H9 (cell line): ENCODE results near the gene FNDC3B. TPM values are rescaled to one million over a fixed set of nuclear protein-coding genes. Genes with fewer than 3 reads are reported as not detected.

Experiments
- DNase-seq: peaks from one replicate; pipeline ENCODE4 v3.0.0-alpha.2; 2017
- H2AFZ ChIP-seq: one replicate; pipeline ENCODE4 v1.6.1; 2013; ENCODE audit warnings: mild to moderate bottlenecking, low read length, control low read depth, moderate library complexity
- H2AK5ac ChIP-seq: 2 replicates; pipeline ENCODE4 v1.6.1; 2013; ENCODE audit warnings: low read length, control low read depth, mixed read lengths; ENCODE audit not compliant: insufficient read length
- H2BK120ac ChIP-seq: one replicate; pipeline ENCODE4 v1.6.1; 2013; ENCODE audit warnings: low read depth, mild to moderate bottlenecking, low read length, control low read depth, inconsistent platforms; ENCODE audit not compliant: poor library complexity, severe bottlenecking
- H2BK12ac ChIP-seq: 2 replicates; pipeline ENCODE4 v1.6.1; 2013; ENCODE audit warnings: low read length, control low read depth, mixed read lengths, low read depth; ENCODE audit not compliant: insufficient read length
- H2BK15ac ChIP-seq: 2 replicates; pipeline ENCODE4 v1.6.1; 2013; ENCODE audit warnings: low read depth, low read length, control low read depth
- H2BK20ac ChIP-seq: one replicate; pipeline ENCODE4 v1.6.1; 2013; ENCODE audit warnings: low read depth, mild to moderate bottlenecking, low read length, control low read depth, inconsistent platforms; ENCODE audit not compliant: poor library complexity, severe bottlenecking
- H2BK5ac ChIP-seq: 2 replicates; pipeline ENCODE4 v1.6.1; 2013; ENCODE audit warnings: low read length, control low read depth, mixed read lengths; ENCODE audit not compliant: insufficient read length
- H3K14ac ChIP-seq: 2 replicates; pipeline ENCODE4 v1.6.1; 2013; ENCODE audit warnings: low read length, control low read depth; ENCODE audit not compliant: insufficient read depth
- H3K18ac ChIP-seq: 2 replicates; pipeline ENCODE4 v1.6.1; 2013; ENCODE audit warnings: low read depth, mild to moderate bottlenecking, mixed read lengths, low read length, control low read depth; ENCODE audit not compliant: insufficient read length
- H3K23ac ChIP-seq: 2 replicates; pipeline ENCODE4 v1.6.1; 2013; ENCODE audit warnings: low read length, control low read depth, mixed read lengths, low read depth; ENCODE audit not compliant: insufficient read length
- H3K23me2 ChIP-seq: 2 replicates; pipeline ENCODE4 v1.6.1; 2013; ENCODE audit warnings: low read depth, mild to moderate bottlenecking, mixed read lengths, low read length, control low read depth; ENCODE audit not compliant: insufficient read length, poor library complexity, severe bottlenecking
- H3K27ac ChIP-seq: 2 replicates; pipeline ENCODE4 v1.5.1; 2013; ENCODE audit warnings: low read length, control low read depth, mixed read lengths, low read depth; ENCODE audit not compliant: insufficient read length
- H3K27me3 ChIP-seq: 2 replicates; pipeline ENCODE4 v1.6.1; 2013; ENCODE audit warnings: low read length, control low read depth, inconsistent platforms; ENCODE audit not compliant: insufficient read depth
- H3K4ac ChIP-seq: 2 replicates; pipeline ENCODE4 v1.6.1; 2013; ENCODE audit warnings: low read depth, mild to moderate bottlenecking, control low read depth, inconsistent platforms, low read length, moderate library complexity
- H3K4me1 ChIP-seq: 2 replicates; pipeline ENCODE4 v1.6.1; 2013; ENCODE audit warnings: low read length, control low read depth, inconsistent platforms; ENCODE audit not compliant: insufficient read depth
- H3K4me2 ChIP-seq: 2 replicates; pipeline ENCODE4 v1.6.1; 2013; ENCODE audit warnings: low read length, control low read depth, mixed read lengths; ENCODE audit not compliant: insufficient read length, insufficient read depth
- H3K56ac ChIP-seq: 2 replicates; pipeline ENCODE4 v1.6.1; 2013; ENCODE audit warnings: low read depth, mild to moderate bottlenecking, mixed read lengths, low read length, control low read depth; ENCODE audit not compliant: insufficient read length
- H3K79me1 ChIP-seq: 2 replicates; pipeline ENCODE4 v1.6.1; 2013; ENCODE audit warnings: low read depth, mild to moderate bottlenecking, moderate library complexity, low read length, control low read depth, inconsistent platforms; ENCODE audit not compliant: insufficient read depth, poor library complexity, severe bottlenecking
- H3K79me2 ChIP-seq: 2 replicates; pipeline ENCODE4 v1.6.1; 2013; ENCODE audit warnings: low read length, control low read depth, inconsistent platforms; ENCODE audit not compliant: insufficient read depth
- H3K9ac ChIP-seq: 2 replicates; pipeline ENCODE4 v1.6.1; 2013; ENCODE audit warnings: low read length, control low read depth, mixed read lengths; ENCODE audit not compliant: insufficient read length; ENCODE audit errors: extremely low read depth
- H3K9me3 ChIP-seq: one replicate; pipeline ENCODE4 v1.6.1; 2013; ENCODE audit warnings: low read depth, low read length, inconsistent platforms; ENCODE audit not compliant: control insufficient read depth
- H3T11ph ChIP-seq: one replicate; pipeline ENCODE4 v1.6.1; 2013; ENCODE audit warnings: mild to moderate bottlenecking, low read length, control low read depth, inconsistent platforms
- H4K20me1 ChIP-seq: one replicate; pipeline ENCODE4 v1.6.1; 2013; ENCODE audit not compliant: control insufficient read depth, insufficient read length, insufficient read depth
- H4K5ac ChIP-seq: 2 replicates; pipeline ENCODE4 v1.6.1; 2013; ENCODE audit warnings: low read depth, mild to moderate bottlenecking, mixed read lengths, low read length, control low read depth; ENCODE audit not compliant: insufficient read length
- H4K8ac ChIP-seq: replicated peaks from 2 replicates; pipeline ENCODE4 v1.6.1; 2013; ENCODE audit warnings: low read length, control low read depth, mixed read lengths, low read depth; ENCODE audit not compliant: insufficient read length
- H4K91ac ChIP-seq: 2 replicates; pipeline ENCODE4 v1.6.1; 2013; ENCODE audit warnings: low read depth, mild to moderate bottlenecking, moderate library complexity, mixed read lengths, low read length, control low read depth; ENCODE audit not compliant: insufficient read length
- H3K27ac Mint-ChIP-seq, 3 experiments: 2 replicates in 2 of 3; 3 replicates in 1 of 3; pipeline ENCODE4 v1.8.0; 2020 to 2021; ENCODE audit warnings: mixed read lengths in 3 of 3, mild to moderate bottlenecking in 1 of 3, moderate library complexity in 1 of 3
- H3K27me3 Mint-ChIP-seq: 2 replicates; pipeline ENCODE4 v1.8.0; 2021; ENCODE audit warnings: low read depth, mild to moderate bottlenecking, moderate library complexity, mixed read lengths
- H3K36me3 Mint-ChIP-seq, 3 experiments: 2 replicates in 2 of 3; 3 replicates in 1 of 3; pipeline ENCODE4 v1.8.0; 2020 to 2021; ENCODE audit warnings: low read depth in 3 of 3, mixed read lengths in 3 of 3; ENCODE audit not compliant: insufficient read depth in 1 of 3
- H3K4me1 Mint-ChIP-seq, 2 experiments: 2 replicates each; pipeline ENCODE4 v1.8.0; 2020; ENCODE audit warnings: mixed read lengths in 2 of 2
- H3K4me3 Mint-ChIP-seq, 2 experiments: 2 replicates in 1 of 2; 3 replicates in 1 of 2; pipeline ENCODE4 v1.8.0; 2020 to 2021; ENCODE audit warnings: mild to moderate bottlenecking in 2 of 2, mixed read lengths in 2 of 2, moderate library complexity in 1 of 2
- H3K9me3 Mint-ChIP-seq, 2 experiments: 2 replicates in 1 of 2; 3 replicates in 1 of 2; pipeline ENCODE4 v1.8.0; 2020; ENCODE audit warnings: mild to moderate bottlenecking in 2 of 2, mixed read lengths in 2 of 2, moderate library complexity in 1 of 2
- WGBS: extraction: QIAGEN DNeasy Blood & Tissue Kit; methylation state at CpG from one replicate; pipeline ENCODE4 v1.1.7; 2013; ENCODE audit warnings: missing lambda C conversion rate, low lambda C conversion rate, mixed read lengths; ENCODE audit not compliant: insufficient read length; ENCODE audit errors: extremely low coverage; 5-methylcytosine and 5-hydroxymethylcytosine counted together
- total RNA-seq: library from RNA; stranded (reverse); gene quantifications from 2 replicates; pipeline ENCODE4 v1.2.1, GENCODE V29; 2021
- TF ChIP-seq, protein P1 (sequence below): fragments of 200-600 bp; sonication (generic); conservative IDR thresholded peaks from 3 replicates; pipeline ENCODE4 v1.8.0; 2021; ENCODE audit warnings: antibody characterized with exemption, mild to moderate bottlenecking

FNDC3B gene
- total RNA-seq, 1 experiment from 2014 or later, result 43.8 TPM

DNA sequence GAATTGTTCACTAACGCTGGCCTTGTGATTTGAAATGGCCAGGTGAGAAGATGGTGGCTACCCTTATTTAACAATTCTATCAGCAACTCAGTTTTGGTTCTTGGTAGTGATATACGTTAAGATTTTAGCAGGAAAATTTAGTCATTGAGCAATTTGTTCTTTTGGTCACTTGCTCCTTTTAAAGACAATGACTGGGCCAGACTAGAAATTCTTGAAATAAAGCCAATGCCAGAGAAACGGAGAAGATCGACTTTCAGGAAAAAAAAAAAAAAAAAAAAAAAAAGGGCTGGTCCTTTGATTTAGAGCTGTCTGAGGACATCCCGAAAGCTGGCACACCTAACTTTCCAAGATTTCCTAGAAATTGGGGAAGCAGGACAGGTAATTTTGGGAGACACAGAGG lies 178.5 kb downstream of the FNDC3B start:
- no peak overlapping the region for H2BK5ac ChIP-seq
- H3K79me1 ChIP-seq, result no peaks in the 10 kb centered on the region
- no peaks in the 10 kb centered on the region for H4K20me1 ChIP-seq
- no peak overlapping the region for H3K56ac ChIP-seq
- H3K27me3 Mint-ChIP-seq, result no peaks in the 10 kb centered on the region
- no peak overlapping the region for H2AFZ ChIP-seq
- no peak overlapping the region for H3T11ph ChIP-seq
- H3K9me3 ChIP-seq, result no peaks in the 10 kb centered on the region
- no peak overlapping the region for H3K14ac ChIP-seq
- H3K27ac ChIP-seq, result no peak overlapping the region
- no peak overlapping the region for H2BK15ac ChIP-seq
- no peak for DNase-seq
- H2AK5ac ChIP-seq, result no peak overlapping the region
- no peaks in the 10 kb centered on the region for H3K9me3 Mint-ChIP-seq
- peaks cover 15% of the 10 kb centered on the region; the same call in 1 of the 2 replicates for H3K4me1 ChIP-seq
- H3K27me3 ChIP-seq, result no peaks in the 10 kb centered on the region
- no peak overlapping the region for H4K91ac ChIP-seq
- TF ChIP-seq, protein P1, sequence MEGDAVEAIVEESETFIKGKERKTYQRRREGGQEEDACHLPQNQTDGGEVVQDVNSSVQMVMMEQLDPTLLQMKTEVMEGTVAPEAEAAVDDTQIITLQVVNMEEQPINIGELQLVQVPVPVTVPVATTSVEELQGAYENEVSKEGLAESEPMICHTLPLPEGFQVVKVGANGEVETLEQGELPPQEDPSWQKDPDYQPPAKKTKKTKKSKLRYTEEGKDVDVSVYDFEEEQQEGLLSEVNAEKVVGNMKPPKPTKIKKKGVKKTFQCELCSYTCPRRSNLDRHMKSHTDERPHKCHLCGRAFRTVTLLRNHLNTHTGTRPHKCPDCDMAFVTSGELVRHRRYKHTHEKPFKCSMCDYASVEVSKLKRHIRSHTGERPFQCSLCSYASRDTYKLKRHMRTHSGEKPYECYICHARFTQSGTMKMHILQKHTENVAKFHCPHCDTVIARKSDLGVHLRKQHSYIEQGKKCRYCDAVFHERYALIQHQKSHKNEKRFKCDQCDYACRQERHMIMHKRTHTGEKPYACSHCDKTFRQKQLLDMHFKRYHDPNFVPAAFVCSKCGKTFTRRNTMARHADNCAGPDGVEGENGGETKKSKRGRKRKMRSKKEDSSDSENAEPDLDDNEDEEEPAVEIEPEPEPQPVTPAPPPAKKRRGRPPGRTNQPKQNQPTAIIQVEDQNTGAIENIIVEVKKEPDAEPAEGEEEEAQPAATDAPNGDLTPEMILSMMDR, result no peak
- no peaks in the 10 kb centered on the region; a peak in 1 of 7 replicates for H3K36me3 Mint-ChIP-seq
- no peak overlapping the region for H3K9ac ChIP-seq
- H3K4ac ChIP-seq, result no peak overlapping the region
- no peak overlapping the region for H2BK120ac ChIP-seq
- H4K5ac ChIP-seq, result no peak overlapping the region
- H3K23me2 ChIP-seq, result no peaks in the 10 kb centered on the region
- no peak overlapping the region for H2BK12ac ChIP-seq
- no peak overlapping the region for H3K4me2 ChIP-seq
- H4K8ac ChIP-seq, result no peak overlapping the region
- H3K4me1 Mint-ChIP-seq, result peaks cover 68 to 70% of the 10 kb centered on the region in 2 experiments
- no peak overlapping the region for H3K4me3 Mint-ChIP-seq
- no peak overlapping the region for H3K18ac ChIP-seq
- H3K23ac ChIP-seq, result no peak overlapping the region
- peak overlapping the region in 1 of 3 experiments; percentile 16; a peak in 1 of 7 replicates for H3K27ac Mint-ChIP-seq
- peaks cover 3% of the 10 kb centered on the region; the same call in 1 of the 2 replicates for H3K79me2 ChIP-seq
- no peak overlapping the region for H2BK20ac ChIP-seq
- WGBS, result no CpG with 5 or more reads among the region's 5 CpGs
